Activated CD8-positive, alpha-beta memory T cell treated with anti-CD3 and anti-CD28 coated beads, Interleukin-2, amount 50 U/mL, for 1 hour (primary cell): Measurements from ENCODE around the gene CD151.

ENCODE experiments used
- DNase-seq: peaks from one replicate; pipeline ENCODE4 v3.0.0-alpha.2; 2020; ENCODE audit errors: extremely low read depth

The CD151 gene

DNA sequence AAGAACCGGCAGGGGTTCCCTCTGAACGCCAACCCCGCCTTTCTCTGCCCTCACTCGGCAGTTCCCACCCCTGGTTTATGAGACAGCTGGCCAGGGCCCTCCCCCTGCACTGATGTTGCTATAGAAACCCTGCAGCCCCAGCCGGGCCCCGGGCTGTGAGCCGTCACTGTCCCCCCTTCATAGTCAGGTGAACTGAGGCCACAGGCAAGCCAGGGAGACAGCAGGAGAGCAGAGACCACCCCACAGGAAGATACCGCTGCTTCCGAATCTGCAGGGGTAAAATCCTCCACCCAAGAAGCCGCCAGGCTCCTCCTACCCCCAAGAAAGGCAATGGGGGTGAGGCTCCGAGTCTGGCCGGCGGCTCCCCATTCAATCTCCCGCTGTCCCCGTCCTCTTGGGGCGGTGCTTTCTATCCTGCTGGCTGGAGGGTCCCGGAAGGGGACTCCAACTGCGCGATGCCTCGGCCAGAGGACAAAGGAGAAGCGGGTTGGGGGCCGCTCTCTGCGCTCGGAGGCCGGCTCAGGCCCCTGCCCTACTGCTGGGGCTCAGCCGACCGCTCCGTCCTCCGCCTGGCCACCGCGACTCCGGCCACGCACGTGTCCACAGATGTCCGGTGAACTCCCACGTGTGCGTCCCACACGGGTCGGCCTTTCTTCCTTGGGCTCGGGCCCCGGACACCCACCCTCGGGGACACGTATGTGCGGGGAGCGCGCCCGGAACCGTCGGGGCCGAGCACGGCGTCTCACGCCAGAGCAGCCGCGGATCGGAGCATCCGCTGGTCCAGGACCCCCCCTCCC lies 35.3 kb upstream of the CD151 start:
- DNase-seq, result peak; percentile 62

DNA sequence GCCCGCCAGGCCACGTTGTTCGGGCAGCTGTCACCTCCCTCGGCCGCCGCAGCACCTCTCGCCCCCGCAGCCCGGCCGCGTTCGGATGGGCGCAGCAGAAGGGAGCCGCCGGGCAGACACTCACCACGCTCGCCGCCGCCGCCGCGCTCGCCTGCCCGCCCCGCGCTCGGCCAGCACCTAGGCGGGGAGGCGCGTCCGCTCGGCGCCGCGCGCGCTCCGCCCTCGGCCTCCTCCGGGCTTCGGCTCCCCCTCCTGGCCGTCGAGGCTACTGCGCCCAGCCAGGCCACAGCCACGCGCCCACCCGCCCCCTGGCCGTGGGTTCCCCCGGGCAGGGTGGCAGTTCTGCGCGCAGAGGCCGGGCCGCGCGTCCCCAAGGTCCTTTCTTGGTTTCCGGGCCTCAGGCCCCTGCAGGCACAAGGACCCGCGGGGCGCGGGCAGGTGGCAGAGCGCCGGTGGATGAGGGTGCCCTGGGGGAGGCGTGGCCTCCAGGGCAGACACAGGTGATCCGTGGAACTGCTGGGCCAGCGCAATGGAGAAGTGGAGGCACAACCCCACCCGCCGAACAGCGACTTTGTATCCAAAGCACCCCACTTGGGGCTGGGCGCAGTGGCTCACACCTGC lies 34.5 kb upstream of the CD151 start, which contains the start of gene SLC25A22:
Gene SLC25A22 (minus strand): TSS at position 189 of the 621 bp plus-strand sequence. CDS start 3,275 bp downstream, outside the sequence.
- no peak for DNase-seq

DNA sequence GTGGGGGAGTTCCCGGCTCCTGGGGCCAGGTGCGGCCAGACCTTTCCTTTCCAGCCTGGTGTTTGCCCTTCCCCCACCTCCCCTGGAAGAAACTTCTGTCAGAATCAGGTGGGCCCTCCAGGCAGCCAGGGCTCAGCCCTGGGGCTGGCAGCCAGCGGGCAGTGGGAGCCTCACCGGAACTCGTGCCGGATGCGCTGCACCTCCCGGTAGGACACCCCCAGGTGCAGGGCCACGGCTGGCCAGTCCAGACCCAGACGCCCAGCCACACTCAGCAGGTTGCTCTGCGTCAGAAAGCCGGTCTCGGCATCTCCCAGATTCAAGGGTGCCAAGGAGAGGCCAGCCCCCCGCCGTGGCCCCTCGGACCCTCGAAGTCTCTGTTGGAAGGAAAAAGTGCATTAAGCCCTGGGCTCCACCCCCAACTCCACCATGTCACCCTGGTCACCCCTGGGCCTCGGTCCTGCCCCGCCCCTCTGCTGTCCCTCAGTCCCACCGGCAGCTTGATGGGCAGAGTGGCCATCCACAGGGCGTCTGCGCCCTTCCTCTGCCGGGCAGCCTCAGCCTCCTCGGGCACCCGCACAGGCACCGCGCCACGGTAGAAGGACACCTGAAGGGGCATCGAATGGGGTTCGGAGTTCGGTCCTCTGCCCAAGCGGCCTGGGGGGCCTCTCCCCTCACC lies 33.0 kb upstream of the CD151 start:
- no peak for DNase-seq

DNA sequence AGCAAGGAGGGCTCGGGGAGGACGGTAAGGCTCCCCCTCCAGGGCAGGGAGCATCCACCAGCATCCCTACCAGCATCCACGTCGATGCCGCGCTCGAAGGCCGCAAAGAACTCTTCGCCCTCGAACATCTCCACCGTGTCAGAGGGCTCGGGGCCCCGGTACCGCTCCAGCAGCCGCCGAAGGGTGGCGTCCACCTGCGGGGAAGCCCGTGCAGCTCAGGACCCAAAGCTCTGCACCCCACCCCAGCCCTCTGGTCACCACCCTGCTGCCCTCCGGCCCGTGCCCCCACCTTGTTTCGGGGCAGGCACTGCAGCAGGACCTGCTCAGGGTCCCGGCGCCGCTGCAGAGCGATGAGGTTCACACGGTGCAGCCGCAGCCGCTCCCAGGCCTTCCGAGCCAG lies 32.3 kb upstream of the CD151 start:
- no peak for DNase-seq

DNA sequence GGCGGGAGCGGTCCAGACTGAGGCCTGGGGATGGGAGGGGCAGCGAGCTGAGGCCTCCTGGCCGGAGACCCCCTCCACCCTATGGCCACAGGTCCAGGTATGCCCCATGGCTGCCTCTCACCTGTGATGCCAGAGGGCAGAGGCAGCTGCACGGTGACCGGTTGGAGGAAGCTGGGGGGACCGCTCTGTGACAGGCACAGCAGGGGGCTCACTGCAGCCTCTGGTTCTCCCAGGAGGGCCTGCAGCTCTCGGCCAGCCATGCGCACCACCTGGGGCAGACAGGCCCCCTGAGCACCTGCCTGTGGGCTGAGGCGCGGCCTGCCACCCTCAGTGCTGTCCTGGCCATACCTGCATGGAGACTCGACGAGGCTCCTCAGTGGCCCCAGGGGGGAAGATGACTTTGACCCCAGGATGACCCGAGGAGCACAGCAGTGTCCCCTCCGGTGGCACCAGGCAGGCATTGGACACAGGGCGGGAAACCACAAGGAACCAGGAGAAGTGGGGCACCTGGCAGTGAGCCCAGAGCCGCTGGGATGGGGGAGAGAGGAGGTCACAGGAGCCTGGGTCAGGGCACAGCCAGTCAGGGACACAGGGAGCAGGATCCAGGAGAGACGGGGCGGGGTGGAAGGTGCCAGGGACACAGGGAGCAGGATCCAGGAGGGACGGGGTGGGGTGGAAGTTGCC lies 31.5 kb upstream of the CD151 start:
- DNase-seq, result no peak

DNA sequence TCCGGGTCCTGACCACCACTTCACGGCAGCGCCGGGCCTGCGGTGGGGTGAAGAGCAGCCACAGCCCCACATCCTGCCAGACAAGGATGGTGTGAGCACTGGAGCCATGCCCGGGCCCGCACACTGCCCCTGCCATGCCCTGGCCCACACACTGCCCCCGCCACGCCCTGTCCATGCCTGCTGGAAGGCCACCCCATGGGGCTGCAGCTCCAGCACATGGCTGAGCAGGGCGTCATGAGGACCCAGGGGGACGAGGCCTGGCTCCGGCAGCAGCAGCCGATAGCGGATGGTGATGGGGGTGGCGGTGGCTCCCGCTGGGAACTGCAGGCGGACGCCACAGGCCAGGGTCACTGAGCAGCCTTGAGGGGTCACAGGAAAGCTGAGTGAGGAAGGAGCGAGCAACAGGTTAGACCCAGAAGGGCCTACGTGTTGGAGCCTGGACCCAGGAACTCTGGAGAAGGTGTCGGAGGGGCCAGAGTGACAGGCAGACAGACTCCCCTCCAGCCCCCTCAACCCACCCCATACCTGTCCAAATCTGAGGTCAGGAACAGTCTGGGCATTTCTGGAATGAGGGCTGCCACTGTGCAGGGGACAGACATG lies 30.6 kb upstream of the CD151 start:
- DNase-seq, result no peak

DNA sequence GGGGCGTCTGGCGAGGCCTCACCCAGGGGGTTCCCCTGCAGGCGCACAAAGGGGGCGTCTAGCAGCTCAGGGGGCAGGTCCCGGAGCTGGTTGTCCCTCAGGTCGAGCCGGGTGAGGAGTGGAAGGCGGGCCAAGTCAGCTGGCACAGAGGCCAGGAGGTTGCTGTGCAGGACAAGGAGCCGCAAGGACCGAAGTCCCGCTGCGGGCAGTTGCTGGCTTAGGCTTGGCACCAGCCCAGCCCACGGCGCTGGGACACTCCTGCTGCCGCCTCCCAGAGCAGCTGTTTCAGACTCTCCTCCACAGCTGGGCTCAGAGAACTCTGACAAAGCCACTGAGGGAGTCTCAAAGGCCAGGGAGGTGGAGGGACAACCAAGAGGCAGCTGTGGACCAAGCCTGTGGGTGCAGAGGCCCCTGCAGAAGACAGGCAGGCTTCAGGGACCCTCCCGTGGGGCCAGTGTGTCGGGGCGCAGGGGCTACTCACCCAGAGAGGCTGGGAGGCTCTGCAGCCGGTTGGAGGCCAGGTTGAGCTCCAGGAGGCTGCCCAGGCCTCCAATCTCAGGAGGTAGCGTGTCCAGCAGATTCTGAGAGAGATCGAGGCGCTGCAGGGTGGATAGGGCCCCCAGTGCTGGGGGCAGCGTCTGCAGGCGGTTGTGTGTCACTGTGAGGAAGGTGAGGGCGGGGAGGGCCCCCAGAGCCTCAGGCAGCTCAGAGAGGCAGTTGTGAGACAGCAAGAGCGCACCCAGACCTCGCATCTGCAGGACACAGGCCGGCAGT lies 29.9 kb upstream of the CD151 start:
- no peak for DNase-seq

DNA sequence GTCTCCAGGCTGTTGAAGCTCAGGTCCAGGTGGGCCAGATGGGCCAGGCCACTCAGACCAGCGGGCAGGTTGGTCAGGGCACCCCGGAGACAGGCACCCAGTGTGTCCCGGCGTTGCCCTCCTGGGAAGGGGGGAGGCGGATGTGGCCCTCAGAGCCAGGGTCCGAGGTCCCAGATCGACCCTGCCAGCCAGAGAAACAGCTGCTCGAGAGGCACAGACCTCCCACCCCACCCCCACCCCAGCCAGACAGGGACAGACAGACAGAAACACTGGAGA lies 29.3 kb upstream of the CD151 start:
- no peak for DNase-seq

DNA sequence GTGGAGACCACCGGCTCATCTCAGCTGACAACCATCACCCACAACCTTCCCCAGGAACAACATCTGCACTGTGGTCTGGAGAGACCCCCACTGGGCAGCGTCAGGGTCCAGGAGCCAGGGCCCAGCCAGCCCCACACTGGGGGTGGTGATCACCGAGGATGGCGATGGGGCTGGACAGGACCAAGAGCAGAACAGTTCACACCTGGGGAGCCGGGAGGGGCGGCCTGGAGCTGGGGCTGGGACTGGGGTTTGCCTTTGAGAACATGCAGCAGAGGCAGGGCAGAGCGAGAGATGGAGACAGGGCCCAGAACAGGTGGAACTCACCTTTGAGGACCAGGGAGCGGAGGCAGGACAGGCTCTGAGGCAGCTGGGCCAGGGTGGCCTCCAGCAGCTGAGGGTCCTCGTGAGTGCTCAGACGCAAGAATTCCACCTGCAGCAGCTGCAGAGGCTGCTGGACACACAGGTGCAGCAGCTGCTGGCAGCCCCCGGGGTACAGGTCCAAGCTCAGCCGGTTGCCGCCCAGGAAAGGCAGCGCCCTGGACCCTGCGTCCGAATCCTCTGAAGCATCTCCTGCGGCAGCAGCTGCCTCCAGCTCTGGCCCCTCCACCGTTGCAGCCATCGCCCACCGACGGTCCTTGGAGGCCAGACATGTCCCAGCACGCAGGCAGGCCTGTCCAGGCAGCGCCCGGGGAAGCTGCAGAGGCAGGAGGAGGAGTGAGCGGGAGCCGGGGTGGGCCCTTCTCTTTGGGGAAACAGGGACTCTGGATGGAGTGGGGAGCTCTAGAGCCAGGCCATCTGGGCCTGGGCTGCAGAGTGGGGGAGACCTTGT lies 28.8 kb upstream of the CD151 start:
- DNase-seq, result no peak

DNA sequence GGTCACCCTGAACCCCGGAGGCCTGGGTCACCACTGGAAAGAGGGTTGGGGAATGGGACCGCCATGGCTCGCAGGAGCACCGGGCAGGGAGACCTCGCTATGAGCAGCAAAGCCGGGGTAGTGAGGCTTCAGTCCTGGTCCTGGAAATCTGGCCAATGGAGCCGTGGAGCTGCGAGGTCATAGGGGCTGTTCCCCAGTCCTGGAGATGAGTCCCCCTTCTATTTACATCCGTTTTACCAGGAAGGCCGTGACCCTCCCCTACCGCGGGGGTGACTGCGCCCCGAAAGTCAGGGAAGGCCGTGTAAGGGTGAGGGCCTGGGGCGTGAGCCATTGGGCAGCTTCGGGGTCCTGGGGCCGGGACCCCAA lies 28.2 kb upstream of the CD151 start:
- DNase-seq, result no peak

DNA sequence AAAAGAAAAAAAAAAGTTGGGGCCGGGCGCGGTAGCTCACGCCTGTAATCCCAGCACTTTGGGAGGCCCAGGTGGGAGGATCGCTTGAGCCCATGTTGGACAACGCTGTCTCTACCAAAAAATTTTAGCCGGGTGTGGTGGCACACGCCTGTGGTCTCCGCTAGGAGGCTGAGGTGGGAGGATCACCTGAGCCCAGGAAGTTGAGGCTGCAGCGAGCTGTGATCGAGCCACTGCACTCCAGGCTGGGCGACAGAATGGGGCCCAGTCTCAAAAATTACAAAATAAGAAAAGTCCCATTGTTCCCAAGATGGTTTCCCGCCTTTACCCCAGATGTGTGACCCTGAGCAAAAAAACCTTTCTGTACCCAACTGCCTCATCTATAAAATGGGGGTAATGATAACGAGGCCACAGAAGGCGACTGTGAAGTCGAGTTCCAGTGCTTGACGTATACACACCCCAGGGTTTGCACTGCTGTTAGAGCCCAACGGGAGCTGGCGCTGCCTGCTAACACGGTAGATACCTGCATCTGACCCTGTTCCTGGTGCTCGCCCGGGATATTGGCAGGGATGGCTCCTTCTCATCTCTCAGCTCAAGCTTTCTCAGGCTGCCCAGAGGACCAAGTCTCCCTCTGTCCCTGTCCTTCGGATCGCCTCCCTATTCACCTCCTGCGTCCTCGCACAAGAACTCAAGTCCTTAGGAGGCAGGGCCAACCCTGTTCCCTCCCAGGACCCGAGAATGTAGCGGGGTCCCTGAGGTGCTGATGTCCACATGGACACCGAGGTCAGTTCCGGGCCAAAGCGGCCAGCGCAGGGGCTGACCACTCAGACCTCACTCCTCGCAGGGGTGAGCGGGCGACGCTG lies 24.1 kb upstream of the CD151 start:
- no peak for DNase-seq

DNA sequence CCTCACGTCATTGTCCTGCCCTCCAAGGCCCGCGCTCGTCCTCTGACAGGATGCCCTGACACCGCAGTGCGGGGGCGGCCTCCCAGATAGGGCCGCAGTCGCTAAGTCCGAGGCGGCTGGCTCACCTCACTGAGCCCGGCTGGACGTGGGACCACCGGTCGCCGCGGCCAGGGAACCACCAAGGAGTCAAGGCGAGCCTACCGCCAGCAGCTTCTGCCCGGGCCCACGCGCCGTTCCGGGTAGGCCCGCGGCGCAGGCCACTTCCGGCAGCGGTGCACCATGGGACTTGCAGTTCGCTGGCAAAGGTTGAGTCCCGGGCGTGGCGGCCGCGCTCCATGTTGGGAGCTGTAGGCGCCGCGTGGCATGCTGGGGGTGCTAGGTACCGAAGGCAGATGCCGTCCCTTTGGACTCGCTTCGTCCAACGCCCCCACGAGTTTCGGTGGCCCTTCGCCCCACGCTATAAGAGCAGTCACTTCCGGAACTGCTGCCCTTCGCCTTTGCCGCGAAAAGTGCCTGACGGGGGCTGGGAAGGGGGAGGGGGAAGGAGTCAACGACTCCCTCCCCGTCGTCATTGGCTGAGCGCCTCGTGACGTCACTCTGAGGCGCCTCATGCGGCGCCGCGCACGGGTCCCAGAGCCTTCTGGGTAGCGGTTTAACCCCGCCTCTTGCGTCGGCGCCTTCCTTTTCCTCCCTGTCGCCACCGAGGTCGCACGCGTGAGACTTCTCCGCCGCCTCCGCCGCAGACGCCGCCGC lies 23.3 kb upstream of the CD151 start, which contains the start of gene RPLP2:
Gene RPLP2 (plus strand): TSS at position 681 of the 753 bp plus-strand sequence. CDS start 268 bp downstream, outside the sequence.
- DNase-seq, result peak; percentile 90

DNA sequence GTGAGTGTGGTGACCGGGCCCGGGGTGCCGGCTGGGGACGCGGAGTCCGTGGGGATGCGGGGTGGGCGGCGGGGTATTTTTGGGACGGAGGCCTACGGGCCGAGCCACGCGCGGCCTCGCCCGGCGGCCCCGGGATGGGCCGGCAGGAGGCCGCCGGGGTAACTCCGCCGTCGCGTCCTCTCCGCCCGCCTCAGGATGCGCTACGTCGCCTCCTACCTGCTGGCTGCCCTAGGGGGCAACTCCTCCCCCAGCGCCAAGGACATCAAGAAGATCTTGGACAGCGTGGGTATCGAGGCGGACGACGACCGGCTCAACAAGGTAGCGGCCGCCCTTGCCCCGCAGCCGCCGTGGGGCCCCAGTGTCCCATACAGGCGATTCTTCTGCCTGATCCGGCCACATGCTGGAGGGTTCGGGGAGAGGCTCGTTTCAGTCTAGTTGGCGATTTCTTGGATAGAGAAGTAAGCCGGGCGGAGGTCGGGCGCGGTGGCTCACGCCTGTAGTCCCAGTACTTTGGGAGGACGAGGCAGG lies 22.6 kb upstream of the CD151 start:
- DNase-seq, result no peak

DNA sequence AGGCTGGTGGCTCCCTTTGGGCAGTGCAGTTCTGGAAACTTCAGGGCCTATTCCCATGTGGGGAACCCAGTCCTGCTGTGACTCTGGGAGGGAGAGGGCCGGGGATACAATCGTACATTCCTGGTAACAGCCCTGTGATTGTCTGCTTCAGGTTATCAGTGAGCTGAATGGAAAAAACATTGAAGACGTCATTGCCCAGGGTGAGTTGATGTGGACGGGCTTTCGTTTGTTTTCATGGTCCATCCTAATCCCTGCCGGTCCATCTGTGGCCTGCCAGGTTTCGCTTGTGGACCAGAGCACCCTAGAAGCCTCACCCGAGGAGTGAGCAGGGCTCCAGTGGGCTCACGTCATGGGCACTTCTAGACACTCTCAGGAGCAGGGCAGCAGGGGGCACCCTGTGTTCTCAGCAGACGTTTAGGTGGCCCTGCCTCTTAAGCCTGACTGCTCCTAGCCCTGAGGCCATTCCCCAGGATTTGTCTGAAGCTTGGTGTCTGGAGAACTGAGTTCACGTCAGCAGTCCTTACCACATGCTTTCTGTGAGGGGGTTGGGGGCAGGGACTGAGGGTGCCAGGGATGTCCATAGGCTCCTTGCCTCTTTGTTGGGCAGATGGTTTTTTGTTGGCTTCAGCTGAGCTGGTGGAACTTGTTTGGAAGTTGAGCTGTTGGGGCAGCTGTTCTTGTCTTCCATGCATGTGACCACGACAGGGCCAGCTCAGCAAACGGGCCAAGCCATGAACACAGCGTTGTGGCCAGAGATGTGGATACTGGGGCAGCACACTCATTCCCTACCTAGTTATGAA lies 21.1 kb upstream of the CD151 start:
- DNase-seq, result no peak

DNA sequence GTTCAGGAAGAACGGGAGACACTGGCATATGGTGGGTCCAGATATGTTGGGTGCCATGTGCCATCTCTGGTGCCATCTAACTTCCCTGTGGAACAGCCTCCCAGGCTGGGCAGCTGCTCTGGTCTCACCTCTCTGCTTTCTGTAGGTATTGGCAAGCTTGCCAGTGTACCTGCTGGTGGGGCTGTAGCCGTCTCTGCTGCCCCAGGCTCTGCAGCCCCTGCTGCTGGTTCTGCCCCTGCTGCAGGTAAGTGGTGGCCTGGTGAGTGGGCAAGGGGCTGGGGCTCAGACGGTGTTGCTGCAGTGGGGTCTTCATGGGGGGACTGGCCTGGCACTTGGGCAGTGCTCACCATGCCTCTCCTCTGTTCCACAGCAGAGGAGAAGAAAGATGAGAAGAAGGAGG lies 20.4 kb upstream of the CD151 start:
- DNase-seq, result no peak

DNA sequence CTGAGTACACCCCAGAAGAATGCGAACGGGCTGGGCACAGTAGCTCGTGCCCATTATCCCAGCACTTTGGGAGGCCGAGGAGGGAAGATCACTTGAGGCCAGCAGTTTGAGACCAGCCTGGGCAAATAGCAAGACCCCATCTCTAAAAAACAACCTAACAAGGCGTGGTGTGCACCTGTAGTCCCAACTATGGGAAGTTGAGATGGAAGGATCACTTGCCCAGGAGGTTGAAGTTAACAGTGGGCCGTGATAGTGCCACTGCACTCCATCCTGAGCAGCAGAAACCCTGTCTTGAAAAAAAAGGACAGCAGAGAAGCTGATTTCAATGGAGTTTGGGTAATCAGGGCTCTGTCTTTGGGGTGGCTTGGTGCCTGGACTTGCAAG lies 19.7 kb upstream of the CD151 start:
- no peak for DNase-seq

DNA sequence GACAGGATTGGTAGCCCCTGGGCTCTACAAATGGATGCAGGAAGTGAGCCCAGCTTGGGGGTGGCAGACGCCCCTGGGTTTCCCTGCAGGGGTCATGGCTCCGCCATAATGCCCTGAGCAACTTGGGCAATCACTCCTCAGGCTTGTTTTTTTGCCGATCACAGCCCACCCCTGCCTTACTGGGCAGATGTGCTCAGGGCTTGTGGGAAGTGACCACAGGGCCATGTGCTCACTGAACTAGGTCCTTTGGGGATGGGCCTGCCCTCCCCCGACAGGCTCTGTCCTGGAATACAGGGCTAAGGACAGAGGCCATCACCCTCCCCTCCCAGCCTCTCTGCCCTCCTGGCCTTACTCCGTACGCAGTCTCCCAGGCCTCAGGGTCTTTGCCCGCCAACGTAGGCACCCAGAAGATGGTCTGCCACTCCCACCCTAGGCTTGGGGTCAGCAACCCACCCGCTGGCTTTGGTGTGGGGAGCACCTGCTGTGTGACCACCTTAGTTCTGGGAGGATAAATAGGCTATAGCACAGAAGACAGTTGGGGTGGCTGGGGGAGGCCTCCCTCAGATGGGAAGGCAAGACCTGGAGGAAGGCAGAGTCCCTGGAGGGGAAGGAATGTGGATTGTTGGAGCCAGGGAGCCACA lies 19.2 kb upstream of the CD151 start:
- no peak for DNase-seq
